ENCODE measurements around the gene MID2.

DNA sequence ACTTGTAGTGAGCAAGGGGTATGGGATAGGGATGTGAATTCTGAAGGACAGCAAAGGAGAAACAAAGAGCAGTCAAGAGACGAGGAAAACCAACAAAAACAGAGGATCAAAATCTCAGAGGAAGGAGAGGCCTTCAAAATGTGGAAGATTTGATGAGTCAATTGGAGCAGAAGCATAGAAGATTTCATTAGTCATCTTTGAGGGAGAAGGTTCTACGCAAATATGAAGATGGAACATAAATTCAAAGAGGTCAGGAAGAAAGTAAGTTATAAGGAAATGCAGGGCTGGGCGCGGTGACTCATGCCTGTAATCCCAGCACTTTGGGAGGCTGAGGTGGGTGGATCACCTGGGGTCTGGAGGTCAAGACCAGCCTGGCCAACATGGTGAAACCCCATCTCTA is 35.4 kb downstream of the MID2 start:
- TF ChIP-seq POLR2A (IDR thresholded peaks at IDR 0.05; ENCODE audit: low read depth, low read length): no peak
- no peak for TF ChIP-seq POLR2AphosphoS5 (IDR thresholded peaks at IDR 0.05; ENCODE audit: low read depth, low read length)
- TF ChIP-seq SPI1 (IDR thresholded peaks at IDR 0.05; ENCODE audit: low read depth, low read length): no peak
- TF ChIP-seq TAF1 (IDR thresholded peaks at IDR 0.05; ENCODE audit: low read depth, low read length): no peak
- no peak for TF ChIP-seq PAX5 (IDR thresholded peaks at IDR 0.05; ENCODE audit: insufficient read depth, low read length, severe bottlenecking)
